NCI-H1092 treated with DMSO at 0.1 percent for 48 hours (cell line): ENCODE data around the gene NLRC3.

ENCODE experiments used
- DNase-seq: peaks from one replicate; lab custom pipeline; 2025; lab: John Stamatoyannopoulos, UW

Gene NLRC3

GRCh38 chr16:3598236-3598635 is 21.0 kb upstream of the NLRC3 start:
- DNase-seq = no peak

- DNase-seq = no peak
Measured at GRCh38 chr16:3597676-3598075, 20.5 kb upstream of the NLRC3 start.

GRCh38 chr16:3597226-3597625 is 20.0 kb upstream of the NLRC3 start:
- no peak for DNase-seq

- no peak for DNase-seq
Measured at GRCh38 chr16:3596101-3596861, 19.1 kb upstream of the NLRC3 start.

- no peak for DNase-seq
Measured at GRCh38 chr16:3595521-3596021, 18.4 kb upstream of the NLRC3 start.

GRCh38 chr16:3595110-3595486 is 17.9 kb upstream of the NLRC3 start:
- no peak for DNase-seq

- no peak for DNase-seq
Measured at GRCh38 chr16:3594316-3595109, 17.3 kb upstream of the NLRC3 start.

GRCh38 chr16:3592559-3592958 is 15.4 kb upstream of the NLRC3 start:
- DNase-seq = no peak

- DNase-seq = no peak
Measured at GRCh38 chr16:3591991-3592390, 14.8 kb upstream of the NLRC3 start.

- no peak for DNase-seq
Measured at GRCh38 chr16:3591436-3591803, 14.2 kb upstream of the NLRC3 start.

- no peak for DNase-seq
Measured at GRCh38 chr16:3590736-3591435, 13.7 kb upstream of the NLRC3 start.

GRCh38 chr16:3589991-3590701 is 12.9 kb upstream of the NLRC3 start:
- DNase-seq = no peak

- DNase-seq = no peak
Measured at GRCh38 chr16:3589441-3589921, 12.3 kb upstream of the NLRC3 start.

- DNase-seq = no peak
Measured at GRCh38 chr16:3589001-3589400, 11.8 kb upstream of the NLRC3 start.

- DNase-seq = no peak
Measured at GRCh38 chr16:3587547-3588110, 10.4 kb upstream of the NLRC3 start.

GRCh38 chr16:3584412-3584811 is 7.2 kb upstream of the NLRC3 start:
- DNase-seq = no peak

- DNase-seq = no peak
Measured at GRCh38 chr16:3583303-3584038, 6.3 kb upstream of the NLRC3 start.

- no peak for DNase-seq
Measured at GRCh38 chr16:3582276-3583165, 5.3 kb upstream of the NLRC3 start.

GRCh38 chr16:3581392-3581791 is 4.2 kb upstream of the NLRC3 start:
- no peak for DNase-seq

GRCh38 chr16:3580686-3581085 is 3.5 kb upstream of the NLRC3 start:
- no peak for DNase-seq
